ENCODE measurements around the gene LHFPL5. TPM values are rescaled to one million over a fixed set of nuclear protein-coding genes. Genes with fewer than 3 reads are reported as not detected.

The LHFPL5 gene
- total and polyA plus RNA-seq, 4 donors: not detected

GRCh38 chr6:35831257-35832007, 26.3 kb downstream of the LHFPL5 start:
- no peak for ATAC-seq (ENCODE audit: insufficient read depth, low FRiP score)
- TF ChIP-seq CTCF (IDR thresholded peaks at IDR 0.05; ENCODE audit: control extremely low read depth, extremely low read depth): no peak
- H3K9ac ChIP-seq (ENCODE audit: insufficient read depth in 1 of 2, low read length in 2 of 2): no peak overlapping the region

GRCh38 chr6:35833536-35833935, 28.4 kb downstream of the LHFPL5 start:
- H3K4me1 ChIP-seq (ENCODE audit: control insufficient read depth in 5 of 5, insufficient read depth in 5 of 5, low read length in 5 of 5): no peaks in the 10 kb centered on the region
- H3K9ac ChIP-seq (ENCODE audit: insufficient read depth in 1 of 2, low read length in 2 of 2): no peak overlapping the region
- ATAC-seq (ENCODE audit: insufficient read depth, low FRiP score) (no peak), DNase-seq (no peak)
- H3K4me3 ChIP-seq: no peak overlapping the region
- 41 to 79% methylated on average over 7 of the region's 7 CpGs for WGBS, 2 donors
- H3K36me3 ChIP-seq (ENCODE audit: control insufficient read depth in 4 of 4, insufficient read depth in 4 of 4, low read length in 4 of 4): peaks cover 2 to 15% (median 6%) of the 10 kb centered on the region in 4 donors
- H3K27ac ChIP-seq (ENCODE audit: low read depth in 1 of 2, low read length in 1 of 2): no peak overlapping the region
- no peaks in the 10 kb centered on the region for H3K27me3 ChIP-seq (ENCODE audit: control insufficient read depth in 3 of 3, insufficient read depth in 3 of 3, low read length in 2 of 3)
- no peaks in the 10 kb centered on the region for H3K9me3 ChIP-seq (ENCODE audit: control insufficient read depth in 4 of 4, insufficient read depth in 3 of 4, low read length in 3 of 4)
- no peak for TF ChIP-seq CTCF (IDR thresholded peaks at IDR 0.05; ENCODE audit: control extremely low read depth, extremely low read depth)

More at GRCh38 chr6:35831257-35832007, 26.3 kb downstream of the LHFPL5 start:
- no peaks in the 10 kb centered on the region for H3K9me3 ChIP-seq (ENCODE audit: control insufficient read depth in 4 of 4, insufficient read depth in 3 of 4, low read length in 3 of 4)
- no peak overlapping the region for H3K27ac ChIP-seq (ENCODE audit: low read depth in 1 of 2, low read length in 1 of 2)
- H3K4me1 ChIP-seq (ENCODE audit: control insufficient read depth in 5 of 5, insufficient read depth in 5 of 5, low read length in 5 of 5): no peaks in the 10 kb centered on the region
- 81 to 91% methylated on average over 5 of the region's 5 CpGs for WGBS, 2 donors
- H3K4me3 ChIP-seq: no peak overlapping the region
- no peaks in the 10 kb centered on the region for H3K27me3 ChIP-seq (ENCODE audit: control insufficient read depth in 3 of 3, insufficient read depth in 3 of 3, low read length in 2 of 3)
- peaks cover 2 to 9% (median 4%) of the 10 kb centered on the region in 4 donors for H3K36me3 ChIP-seq (ENCODE audit: control insufficient read depth in 4 of 4, insufficient read depth in 4 of 4, low read length in 4 of 4)
- DNase-seq: peak in 1 of 3 donors; percentile 1

GRCh38 chr6:35839019-35839418, 33.9 kb downstream of the LHFPL5 start:
- Histone ChIP-seq H3K36me3 (ENCODE audit: control insufficient read depth in 4 of 4, insufficient read depth in 4 of 4, low read length in 4 of 4) (peaks cover 0 to 19% (median 7%) of the 10 kb centered on the region in 4 donors), H3K9ac (ENCODE audit: insufficient read depth in 1 of 2, low read length in 2 of 2) (no peak overlapping the region), H3K9me3 (ENCODE audit: control insufficient read depth in 4 of 4, insufficient read depth in 3 of 4, low read length in 3 of 4) (no peaks in the 10 kb centered on the region), H3K4me1 (ENCODE audit: control insufficient read depth in 5 of 5, insufficient read depth in 5 of 5, low read length in 5 of 5) (no peaks in the 10 kb centered on the region), H3K4me3 (no peak overlapping the region), H3K27ac (ENCODE audit: low read depth in 1 of 2, low read length in 1 of 2) (no peak overlapping the region), H3K27me3 (ENCODE audit: control insufficient read depth in 3 of 3, insufficient read depth in 3 of 3, low read length in 2 of 3) (no peaks in the 10 kb centered on the region)
- no peak for TF ChIP-seq CTCF (IDR thresholded peaks at IDR 0.05; ENCODE audit: control extremely low read depth, extremely low read depth)
- ATAC-seq (ENCODE audit: insufficient read depth, low FRiP score): no peak
- no peak for DNase-seq
- 58 to 60% methylated on average over 1 of the region's 1 CpG for WGBS, 2 donors

Measured in lung (tissue), 12 donors.